OCI-LY3 (cell line): ENCODE results near the gene PCSK6.

ENCODE experiments used
- H2AFZ ChIP-seq: fragments of 200-600, 300-600 bp; shearing (Covaris generic); 2 replicates; pipeline ENCODE4 v1.6.0; 2014; ENCODE audit warnings: antibody characterized with exemption, low read depth, low read length
- H3K27ac ChIP-seq: fragments of 200-600, 300-600 bp; sonication (generic); 2 replicates; pipeline ENCODE4 v1.5.1; 2014; ENCODE audit warnings: mild to moderate bottlenecking, low read length, moderate library complexity, mixed read lengths
- H3K27me3 ChIP-seq: fragments of 200-600, 300-600 bp; sonication (generic); 2 replicates; pipeline ENCODE4 v1.6.1; 2014; ENCODE audit warnings: low read depth, low read length, mixed read lengths
- H3K36me3 ChIP-seq: fragments of 200-600, 300-600 bp; sonication (generic); replicated peaks from 2 replicates; pipeline ENCODE3; 2014; ENCODE audit warnings: low read depth, low read length, mixed read lengths
- H3K4me1 ChIP-seq: fragments of 300-600, 200-600 bp; sonication (generic); 2 replicates; pipeline ENCODE4 v1.6.1; 2014; ENCODE audit warnings: low read length, mixed read lengths
- H3K4me2 ChIP-seq: fragments of 200-600, 300-600 bp; sonication (generic); 2 replicates; pipeline ENCODE4 v1.6.1; 2014; ENCODE audit warnings: low read length, mixed read lengths
- H3K4me3 ChIP-seq: fragments of 300-600, 200-600 bp; sonication (generic); 2 replicates; pipeline ENCODE4 v1.5.1; 2014; ENCODE audit warnings: antibody characterized with exemption, mild to moderate bottlenecking, low read length, moderate library complexity
- H3K79me2 ChIP-seq: fragments of 300-600, 200-600 bp; shearing (Covaris generic); 2 replicates; pipeline ENCODE4 v1.6.1; 2014; ENCODE audit warnings: mild to moderate bottlenecking, low read length, mixed read lengths
- H3K9ac ChIP-seq: fragments of 300-600, 200-600 bp; shearing (Covaris generic); 2 replicates; pipeline ENCODE4 v1.6.0; 2014; ENCODE audit warnings: mild to moderate bottlenecking, low read length, moderate library complexity
- H3K9me3 ChIP-seq: fragments of 200-600, 300-600 bp; shearing (Covaris generic); 2 replicates; pipeline ENCODE4 v1.6.1; 2014; ENCODE audit warnings: low read length, mixed read lengths; ENCODE audit not compliant: insufficient read depth
- H4K20me1 ChIP-seq: fragments of 200-600, 300-600 bp; sonication (generic); 2 replicates; pipeline ENCODE4 v1.6.1; 2016; ENCODE audit warnings: low read length, mixed read lengths; ENCODE audit not compliant: insufficient read depth
- CTCF ChIP-seq: fragments of 200-600, 300-600 bp; sonication (generic); IDR thresholded peaks from 2 replicates; pipeline ENCODE4 v1.5.1; 2014; ENCODE audit warnings: antibody characterized with exemption, low read length, low read depth
- EZH2phosphoT487 ChIP-seq: fragments of 200-600 bp; shearing (Covaris generic); IDR thresholded peaks from 2 replicates; pipeline ENCODE4 v1.6.1; 2018; ENCODE audit warnings: antibody characterized with exemption, mixed run types, low read depth

PCSK6 gene

GRCh38 chr15:101522091-101522490 is 32.6 kb upstream of the PCSK6 start:
- TF ChIP-seq CTCF (no peak), EZH2phosphoT487 (no peak)
- no peak overlapping the region for H3K4me2 ChIP-seq
- no peaks in the 10 kb centered on the region for H4K20me1 ChIP-seq
- no peaks in the 10 kb centered on the region for H3K79me2 ChIP-seq
- H3K9me3 ChIP-seq: no peaks in the 10 kb centered on the region
- H3K4me3 ChIP-seq: no peak overlapping the region
- H2AFZ ChIP-seq: no peak overlapping the region
- no peak overlapping the region for H3K27ac ChIP-seq
- H3K9ac ChIP-seq: no peak overlapping the region
- H3K27me3 ChIP-seq: peaks cover 48% of the 10 kb centered on the region
- 0 out of 2 replicates have a peak, but pooled peaks cover 4% of the 10 kb centered on the region for H3K4me1 ChIP-seq
- H3K36me3 ChIP-seq: no peaks in the 10 kb centered on the region

- Histone ChIP-seq H3K27ac (no peak overlapping the region), H3K79me2 (no peaks in the 10 kb centered on the region), H4K20me1 (no peaks in the 10 kb centered on the region), H3K4me2 (no peak overlapping the region), H3K27me3 (peaks cover 46% of the 10 kb centered on the region), H3K9me3 (peaks cover 2% of the 10 kb centered on the region; the same call in 1 of the 2 replicates), H3K4me1 (0 out of 2 replicates have a peak, but pooled peaks cover 4% of the 10 kb centered on the region), H3K4me3 (no peak overlapping the region), H3K36me3 (no peaks in the 10 kb centered on the region), H3K9ac (no peak overlapping the region), H2AFZ (no peak overlapping the region)
- no peak for TF ChIP-seq CTCF
These were observed 32.1 kb upstream of the PCSK6 start for GRCh38 chr15:101521591-101521990.

- Histone ChIP-seq H4K20me1 (no peaks in the 10 kb centered on the region), H3K9me3 (peaks cover 5% of the 10 kb centered on the region; the same call in 1 of the 2 replicates), H2AFZ (no peak overlapping the region), H3K27me3 (peaks cover 43% of the 10 kb centered on the region), H3K4me2 (no peak overlapping the region), H3K27ac (no peak overlapping the region), H3K79me2 (no peaks in the 10 kb centered on the region), H3K9ac (no peak overlapping the region), H3K4me1 (0 out of 2 replicates have a peak, but pooled peaks cover 4% of the 10 kb centered on the region), H3K36me3 (no peaks in the 10 kb centered on the region), H3K4me3 (no peak overlapping the region)
- TF ChIP-seq EZH2phosphoT487 (no peak), CTCF (no peak)
These were observed 31.6 kb upstream of the PCSK6 start for GRCh38 chr15:101521069-101521468.

GRCh38 chr15:101520395-101520794 is 30.9 kb upstream of the PCSK6 start:
- H4K20me1 ChIP-seq: no peaks in the 10 kb centered on the region
- no peak overlapping the region for H2AFZ ChIP-seq
- peaks cover 44% of the 10 kb centered on the region for H3K27me3 ChIP-seq
- H3K4me2 ChIP-seq: no peak overlapping the region
- H3K79me2 ChIP-seq: no peaks in the 10 kb centered on the region
- H3K9ac ChIP-seq: no peak overlapping the region
- H3K27ac ChIP-seq: no peak overlapping the region
- H3K9me3 ChIP-seq: peaks cover 5% of the 10 kb centered on the region; the same call in 1 of the 2 replicates
- H3K36me3 ChIP-seq: no peaks in the 10 kb centered on the region
- H3K4me3 ChIP-seq: no peak overlapping the region
- TF ChIP-seq EZH2phosphoT487: no peak
- no peak for TF ChIP-seq CTCF
- H3K4me1 ChIP-seq: 0 out of 2 replicates have a peak, but pooled peaks cover 4% of the 10 kb centered on the region
